ENCODE measurements around the gene ATP6V0D1.
A peak's percentile ranks its signal among the peaks of the same experiment; 100 is the strongest.

Gene ATP6V0D1

DNA sequence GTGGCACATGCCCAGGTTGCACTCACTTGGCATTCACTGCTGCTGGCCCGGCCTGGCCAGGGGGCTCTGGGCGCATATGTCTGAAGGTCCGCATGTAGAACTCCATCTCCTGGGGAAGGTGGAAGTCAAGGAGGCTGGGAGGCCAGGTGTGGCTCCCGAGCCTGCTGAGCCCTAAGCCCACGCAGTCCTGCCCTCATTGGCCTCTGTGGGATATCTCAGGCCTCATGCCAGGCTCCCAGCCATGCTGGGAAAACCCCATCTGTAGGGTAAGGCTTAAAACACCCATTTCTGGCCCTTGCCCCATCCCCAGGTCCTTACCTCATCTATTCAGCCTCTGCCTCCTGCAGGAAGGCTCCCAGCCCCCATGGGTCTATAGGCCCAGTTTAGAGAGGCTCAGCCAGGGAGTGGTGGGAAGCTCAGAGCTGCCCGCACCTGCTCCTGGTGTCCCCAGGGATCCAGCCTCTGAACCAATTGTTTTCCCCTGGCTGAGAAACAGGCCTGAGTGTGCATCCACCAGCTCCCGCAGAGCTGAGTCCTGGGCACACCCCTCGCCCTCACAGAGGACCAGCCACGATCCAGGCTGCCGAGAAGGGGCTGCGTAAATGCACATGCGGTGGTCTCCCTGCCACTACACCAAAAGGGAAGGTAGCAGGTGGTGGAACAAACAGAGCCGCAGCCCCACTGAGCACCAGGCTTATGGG lies 85.3 kb downstream of the ATP6V0D1 start:
- H3K4me3 ChIP-seq (ENCODE audit: low read depth, low read length): no peak overlapping the region
- no peak for DNase-seq (ENCODE audit: low read depth)
- TF ChIP-seq POLR2A (IDR thresholded peaks at IDR 0.05; ENCODE audit: extremely low read depth, insufficient read length) (no peak), MYC (IDR thresholded peaks at IDR 0.05; ENCODE audit: low read depth, low read length) (no peak)
- TF ChIP-seq, protein P1, sequence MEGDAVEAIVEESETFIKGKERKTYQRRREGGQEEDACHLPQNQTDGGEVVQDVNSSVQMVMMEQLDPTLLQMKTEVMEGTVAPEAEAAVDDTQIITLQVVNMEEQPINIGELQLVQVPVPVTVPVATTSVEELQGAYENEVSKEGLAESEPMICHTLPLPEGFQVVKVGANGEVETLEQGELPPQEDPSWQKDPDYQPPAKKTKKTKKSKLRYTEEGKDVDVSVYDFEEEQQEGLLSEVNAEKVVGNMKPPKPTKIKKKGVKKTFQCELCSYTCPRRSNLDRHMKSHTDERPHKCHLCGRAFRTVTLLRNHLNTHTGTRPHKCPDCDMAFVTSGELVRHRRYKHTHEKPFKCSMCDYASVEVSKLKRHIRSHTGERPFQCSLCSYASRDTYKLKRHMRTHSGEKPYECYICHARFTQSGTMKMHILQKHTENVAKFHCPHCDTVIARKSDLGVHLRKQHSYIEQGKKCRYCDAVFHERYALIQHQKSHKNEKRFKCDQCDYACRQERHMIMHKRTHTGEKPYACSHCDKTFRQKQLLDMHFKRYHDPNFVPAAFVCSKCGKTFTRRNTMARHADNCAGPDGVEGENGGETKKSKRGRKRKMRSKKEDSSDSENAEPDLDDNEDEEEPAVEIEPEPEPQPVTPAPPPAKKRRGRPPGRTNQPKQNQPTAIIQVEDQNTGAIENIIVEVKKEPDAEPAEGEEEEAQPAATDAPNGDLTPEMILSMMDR (IDR thresholded peaks at IDR 0.05; ENCODE audit: low read depth, low read length): no peak
- TF ChIP-seq, protein P2, sequence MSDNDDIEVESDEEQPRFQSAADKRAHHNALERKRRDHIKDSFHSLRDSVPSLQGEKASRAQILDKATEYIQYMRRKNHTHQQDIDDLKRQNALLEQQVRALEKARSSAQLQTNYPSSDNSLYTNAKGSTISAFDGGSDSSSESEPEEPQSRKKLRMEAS (IDR thresholded peaks at IDR 0.05; ENCODE audit: low read depth, low read length): no peak

DNA sequence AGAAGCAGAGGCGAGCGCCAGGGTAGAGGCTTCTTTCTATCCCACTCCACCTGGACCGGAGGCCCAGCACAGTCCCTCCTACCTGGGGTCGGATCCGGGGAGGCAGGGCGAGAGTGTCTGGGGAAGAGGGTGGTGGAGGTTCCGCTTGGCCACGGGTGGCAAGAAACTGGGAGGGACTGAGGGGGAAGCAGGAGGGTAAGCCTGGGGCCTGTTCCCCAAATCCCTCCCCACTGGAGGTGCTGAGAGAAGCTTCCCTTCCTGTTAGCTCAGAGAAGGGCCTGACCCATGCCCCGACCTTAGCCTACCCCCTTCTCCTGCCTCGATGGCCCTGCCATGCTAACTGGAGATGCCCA lies 85.9 kb downstream of the ATP6V0D1 start:
- TF ChIP-seq, protein P1 (IDR thresholded peaks at IDR 0.05; ENCODE audit: low read depth, low read length): no peak
- TF ChIP-seq POLR2A (IDR thresholded peaks at IDR 0.05; ENCODE audit: extremely low read depth, insufficient read length) (no peak), MYC (IDR thresholded peaks at IDR 0.05; ENCODE audit: low read depth, low read length) (no peak)
- TF ChIP-seq, protein P2 (IDR thresholded peaks at IDR 0.05; ENCODE audit: low read depth, low read length): no peak
- no peak overlapping the region for H3K4me3 ChIP-seq (ENCODE audit: low read depth, low read length)
- DNase-seq (ENCODE audit: low read depth): no peak

DNA sequence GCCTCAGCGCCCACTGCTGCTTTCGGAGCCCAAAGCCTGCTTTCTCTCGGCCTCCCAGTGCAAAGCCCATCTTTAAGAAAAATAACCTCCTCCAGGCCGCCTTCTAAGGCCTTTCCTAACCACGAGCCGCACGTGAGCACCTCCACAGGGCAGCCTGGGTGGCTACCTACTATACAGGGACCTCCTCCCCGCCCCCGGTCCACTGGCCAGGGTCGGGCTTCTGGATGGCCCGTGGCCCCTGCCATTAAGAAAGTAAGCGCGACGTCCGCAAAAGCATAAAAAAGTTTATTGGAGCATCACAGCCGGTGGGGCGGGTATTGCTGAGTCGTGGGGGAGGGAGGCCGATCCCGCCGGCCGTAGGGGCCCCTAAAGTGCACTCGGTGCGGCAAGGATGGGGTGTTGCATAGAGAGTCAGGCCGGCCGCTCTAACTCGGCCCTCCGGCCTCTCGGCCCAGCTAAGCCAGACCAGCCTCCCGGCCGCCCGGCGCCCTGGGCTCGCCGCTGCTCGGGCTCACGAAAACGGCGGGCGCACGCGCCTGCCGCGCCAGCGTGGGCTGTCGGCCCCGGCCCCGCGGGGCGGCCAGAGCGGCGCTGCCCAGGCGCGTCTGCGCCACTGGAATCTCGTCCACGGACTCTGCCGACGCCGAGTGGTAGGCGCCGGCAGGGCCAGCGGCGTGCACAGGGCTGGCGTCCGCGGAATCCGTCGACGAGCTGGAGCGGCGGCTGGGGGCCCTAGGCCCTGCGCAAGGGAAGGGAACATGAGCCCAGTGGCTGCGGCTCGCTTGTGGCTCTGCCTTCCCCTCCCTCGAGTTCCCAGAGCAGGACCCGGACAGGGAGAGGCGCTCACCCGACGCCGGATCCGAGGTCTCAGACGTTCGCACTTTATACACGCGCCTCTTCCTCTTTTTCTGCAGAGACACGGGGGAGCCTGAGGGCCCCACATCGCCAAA lies 86.5 kb downstream of the ATP6V0D1 start:
- TF ChIP-seq MYC (IDR thresholded peaks at IDR 0.05; ENCODE audit: low read depth, low read length): no peak
- TF ChIP-seq, protein P2 (IDR thresholded peaks at IDR 0.05; ENCODE audit: low read depth, low read length): no peak
- TF ChIP-seq, protein P1 (IDR thresholded peaks at IDR 0.05; ENCODE audit: low read depth, low read length): no peak
- peak; percentile 83 for DNase-seq (ENCODE audit: low read depth)
- no peak overlapping the region for H3K4me3 ChIP-seq (ENCODE audit: low read depth, low read length)

DNA sequence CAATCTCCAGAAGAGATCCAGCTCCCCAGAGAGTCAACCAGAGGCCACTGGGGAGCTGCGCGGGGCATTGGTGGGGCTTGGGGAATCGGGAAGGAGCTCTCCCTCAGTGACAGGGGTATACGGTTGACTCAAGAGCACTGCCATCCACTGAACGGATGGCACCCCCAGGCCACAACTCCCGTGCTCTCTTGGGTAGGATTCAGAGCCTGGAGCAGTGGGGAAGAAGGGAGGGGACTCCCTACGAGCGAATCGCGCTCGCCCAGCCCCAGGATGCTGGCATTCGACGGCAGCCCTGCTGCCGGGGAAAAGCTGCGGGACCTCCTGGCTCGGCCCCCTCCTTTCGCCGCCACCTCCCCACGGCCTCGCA lies 87.2 kb downstream of the ATP6V0D1 start:
- DNase-seq (ENCODE audit: low read depth): no peak
- H3K4me3 ChIP-seq (ENCODE audit: low read depth, low read length): no peak overlapping the region
- TF ChIP-seq, protein P1 (IDR thresholded peaks at IDR 0.05; ENCODE audit: low read depth, low read length): no peak
- no peak for TF ChIP-seq POLR2A (IDR thresholded peaks at IDR 0.05; ENCODE audit: extremely low read depth, insufficient read length)
- TF ChIP-seq, protein P2 (IDR thresholded peaks at IDR 0.05; ENCODE audit: low read depth, low read length): no peak
- no peak for TF ChIP-seq MYC (IDR thresholded peaks at IDR 0.05; ENCODE audit: low read depth, low read length)

DNA sequence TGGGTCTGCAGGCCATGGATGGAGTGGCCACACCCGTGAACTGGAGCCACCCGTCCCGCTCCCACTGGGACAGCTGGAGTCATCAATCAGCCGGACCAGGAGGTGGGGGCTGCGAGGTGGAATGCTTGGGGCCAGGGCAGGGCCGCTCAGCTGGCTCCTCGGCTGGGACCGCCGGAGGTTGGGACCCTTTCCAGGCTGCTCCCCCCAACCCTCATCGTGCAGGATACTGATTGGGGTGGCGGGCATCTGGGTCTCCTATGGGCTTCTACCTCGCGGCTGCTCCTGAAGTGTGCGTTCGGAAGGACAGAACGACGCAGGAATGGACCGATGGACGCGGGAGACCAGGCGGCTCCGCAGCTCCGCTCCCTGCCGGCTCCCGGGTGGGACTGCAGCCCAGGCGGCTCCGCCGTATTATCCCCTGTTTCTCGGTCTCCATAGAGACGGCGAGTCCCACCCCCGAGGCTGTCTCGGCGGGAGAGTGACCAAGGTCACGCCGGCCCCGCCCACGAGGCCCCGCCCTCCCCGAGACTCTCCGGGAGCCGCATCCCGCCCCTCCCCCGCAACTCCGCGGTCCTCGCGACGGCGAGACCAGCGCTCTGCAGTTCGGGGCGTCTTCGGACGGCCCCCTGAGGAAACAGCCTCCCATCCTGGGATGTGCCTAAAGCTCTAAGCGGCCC lies 87.7 kb downstream of the ATP6V0D1 start, which contains the start of gene TPPP3:
Gene TPPP3, minus strand, starts transcription at position 388 of the 677 bp plus-strand sequence. CDS start 2,387 bp downstream, outside the sequence.
- no peak within 1 kb of the TSS for H3K4me3 ChIP-seq (ENCODE audit: low read depth, low read length)
- no peak for DNase-seq (ENCODE audit: low read depth)
- TF ChIP-seq POLR2A (IDR thresholded peaks at IDR 0.05; ENCODE audit: extremely low read depth, insufficient read length) (no peak), MYC (IDR thresholded peaks at IDR 0.05; ENCODE audit: low read depth, low read length) (no peak)
- TF ChIP-seq, protein P1 (IDR thresholded peaks at IDR 0.05; ENCODE audit: low read depth, low read length): no peak

All from NB4 (cell line).